Measurements from ENCODE around the gene FAM120AOS. TPM values are rescaled to one million over a fixed set of nuclear protein-coding genes. Genes with fewer than 3 reads are reported as not detected.

FAM120AOS gene
- 10 to 100 TPM; 41.4 to 43.1 TPM for total RNA-seq

DNA sequence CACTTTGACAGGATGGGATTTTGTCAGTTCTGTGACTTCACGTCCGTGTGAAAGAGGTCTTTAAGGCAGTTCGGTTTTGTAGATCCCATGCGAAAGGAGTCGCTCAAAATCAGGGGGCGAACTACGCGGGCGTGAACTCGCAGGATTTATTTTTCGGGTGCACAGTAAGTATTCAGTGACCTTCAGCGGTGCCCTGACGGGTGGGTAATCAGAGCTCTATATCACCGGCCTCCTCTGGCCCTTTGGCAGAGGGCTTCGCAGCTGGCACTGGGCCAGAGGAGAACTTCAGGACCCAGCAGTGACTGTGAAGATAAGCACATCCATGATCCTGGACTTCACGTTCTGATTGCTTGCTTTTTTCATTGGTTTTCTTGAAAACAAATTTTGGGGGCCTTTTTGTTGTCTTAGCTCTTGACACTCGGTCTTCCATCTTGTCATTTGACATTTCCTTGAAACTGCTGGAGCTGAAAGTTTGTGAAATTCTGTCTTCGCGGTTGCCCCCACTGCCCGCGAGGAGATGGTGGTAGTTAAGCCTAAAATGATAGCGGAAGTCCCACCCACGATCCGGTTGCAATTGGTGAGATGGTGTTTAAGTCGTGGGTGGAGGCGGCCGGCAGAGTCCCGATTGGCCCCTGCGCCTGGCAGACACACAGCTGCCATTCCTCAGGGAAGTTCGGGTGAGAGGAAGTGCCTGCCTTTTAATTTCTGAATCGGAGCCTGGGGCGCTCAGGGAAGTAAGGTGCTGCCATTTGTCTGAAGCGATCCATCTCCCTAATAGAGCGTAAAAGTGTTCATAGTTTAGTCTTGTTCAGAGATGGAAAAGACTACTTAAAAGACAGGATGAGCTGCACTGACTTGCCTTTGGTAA lies at the start of gene FAM120AOS:
TSS of gene FAM120AOS (minus strand) at position 535 of the 868 bp plus-strand sequence. CDS start 872 bp downstream, outside the sequence.
- no peaks in the 10 kb centered on the region for H3K9me3 Mint-ChIP-seq
- DNase-seq, result peak; percentile 88
- peak within 1 kb of the TSS; percentile 92 for H3K27ac Mint-ChIP-seq
- ChIA-PET CTCF (interaction anchor here (0.9 to 2.5 kb wide), 9 partner anchors 11 to 389 kb away, joined by 3 to 22 read pairs (median 4); partner anchors contain the start of gene PHF2), POLR2A (interaction anchor here (0.7 to 5.3 kb wide), 24 partner anchors 11 to 1129 kb away, joined by 3 to 160 read pairs (median 3); partner anchors contain the start of genes NINJ1 and NOL8)
- H3K4me1 Mint-ChIP-seq, result peaks cover 55% of the 10 kb centered on the region
- H3K4me3 Mint-ChIP-seq, result peak within 1 kb of the TSS; percentile 91
- peaks cover 63% of the 10 kb centered on the region for H3K36me3 Mint-ChIP-seq (ENCODE audit: low read depth)
- no peaks in the 10 kb centered on the region for H3K27me3 Mint-ChIP-seq

DNA sequence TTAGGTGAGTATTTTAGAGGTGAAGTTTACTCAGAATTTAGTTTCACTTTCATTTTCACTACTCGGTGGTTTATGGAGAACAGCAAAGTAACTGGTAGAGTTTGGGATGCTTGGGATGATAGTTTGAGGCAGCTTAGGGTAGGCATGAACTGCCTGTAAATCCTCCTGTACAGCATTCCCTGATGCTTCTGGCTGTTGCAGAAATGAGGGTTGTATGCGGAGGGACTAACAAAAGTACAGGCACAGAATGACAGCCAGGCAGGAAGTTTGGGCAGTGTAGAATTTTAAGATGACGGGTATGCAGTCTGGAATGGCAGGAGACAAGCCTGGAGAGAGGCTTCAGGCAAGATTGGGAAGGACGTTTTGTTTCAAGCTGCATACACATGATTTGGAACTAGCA lies 48.0 kb upstream of the FAM120AOS start:
- peaks cover 70% of the 10 kb centered on the region for H3K36me3 Mint-ChIP-seq (ENCODE audit: low read depth)
- no peaks in the 10 kb centered on the region for H3K9me3 Mint-ChIP-seq
- H3K4me3 Mint-ChIP-seq, result peak overlapping the region; percentile 78
- ChIA-PET POLR2A (interaction anchor here (0.9 to 2.5 kb wide), 4 partner anchors 11 to 38 kb away, joined by 3 to 6 read pairs (median 4); no protein-coding TSS in a partner anchor), CTCF (no interaction called here)
- peaks cover 49% of the 10 kb centered on the region for H3K4me1 Mint-ChIP-seq
- peak overlapping the region; percentile 84 for H3K27ac Mint-ChIP-seq
- DNase-seq, result no peak
- no peaks in the 10 kb centered on the region for H3K27me3 Mint-ChIP-seq

DNA sequence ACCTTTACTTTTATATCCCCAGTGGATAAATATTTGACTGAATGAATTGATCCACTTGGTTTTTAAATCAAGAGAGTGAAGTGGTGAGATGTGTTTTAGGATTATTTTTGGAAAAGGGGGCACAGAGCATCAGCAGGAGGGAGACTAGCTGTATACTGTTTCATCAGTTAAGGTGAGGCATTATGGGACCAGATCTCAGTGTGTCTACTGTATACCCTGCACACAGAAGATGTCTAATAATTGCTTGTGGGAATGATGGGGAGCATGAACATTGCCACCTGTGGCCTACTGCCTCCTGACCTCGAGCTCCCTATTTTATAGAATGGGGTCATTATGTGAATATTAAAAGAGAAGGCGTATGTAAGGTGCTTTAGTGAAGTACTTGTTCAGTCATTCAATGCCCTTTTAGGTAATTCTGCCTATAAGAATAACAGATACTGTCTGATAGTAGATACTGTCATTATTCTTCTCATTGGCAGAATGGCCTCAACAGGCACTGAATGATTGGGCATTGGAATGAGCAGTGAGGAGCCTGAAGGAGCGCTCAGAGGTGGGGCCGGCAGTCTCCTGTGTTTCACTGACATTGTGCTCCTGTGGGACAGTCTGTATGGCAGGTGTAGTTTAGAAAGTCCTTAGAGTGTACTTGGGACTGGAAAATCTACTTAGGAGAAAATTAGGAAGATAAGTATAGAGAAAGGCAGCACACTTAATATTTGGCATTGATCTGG lies 47.4 kb upstream of the FAM120AOS start:
- POLR2A ChIA-PET, result interaction anchor here (1.0 to 2.5 kb wide), 5 partner anchors 11 to 47 kb away, joined by 3 to 6 read pairs (median 5); partner anchors contain the start of gene FAM120AOS

DNA sequence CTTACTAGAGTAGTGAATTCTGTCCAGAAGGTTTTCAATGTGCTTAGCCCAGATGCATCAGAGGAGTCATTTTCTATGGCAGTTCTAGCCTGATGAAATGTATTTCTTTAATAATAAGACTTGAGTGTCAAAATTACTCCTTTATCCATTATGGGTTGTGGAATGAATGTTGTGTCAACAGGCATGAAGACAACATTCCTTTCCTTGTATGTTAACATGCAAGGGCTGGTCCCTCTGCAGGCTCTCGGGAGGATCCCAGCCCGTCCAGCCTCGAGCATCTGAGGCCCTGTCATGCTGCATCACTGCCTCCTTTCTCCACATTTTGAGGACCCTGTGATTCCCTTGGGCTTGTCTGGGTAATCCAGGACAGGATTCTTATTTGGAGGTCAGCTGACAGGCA lies 42.9 kb upstream of the FAM120AOS start:
- CTCF ChIA-PET, result no interaction called here
- Mint-ChIP-seq H3K36me3 (ENCODE audit: low read depth) (peaks cover 66% of the 10 kb centered on the region), H3K4me3 (no peak overlapping the region), H3K9me3 (no peaks in the 10 kb centered on the region), H3K4me1 (peaks cover 24% of the 10 kb centered on the region), H3K27me3 (no peaks in the 10 kb centered on the region), H3K27ac (no peak overlapping the region)
- POLR2A ChIA-PET, result interaction anchor here (1.5 kb wide), 1 partner anchor 22 kb away, joined by 4 read pairs; no protein-coding TSS in a partner anchor
- DNase-seq, result no peak

More for the DNA sequence above, 47.4 kb upstream of the FAM120AOS start:
- peak overlapping the region; percentile 78 for H3K4me3 Mint-ChIP-seq
- peaks cover 71% of the 10 kb centered on the region for H3K36me3 Mint-ChIP-seq (ENCODE audit: low read depth)
- H3K4me1 Mint-ChIP-seq, result peaks cover 46% of the 10 kb centered on the region
- no peak for DNase-seq
- H3K27ac Mint-ChIP-seq, result peak overlapping the region; percentile 84
- H3K27me3 Mint-ChIP-seq, result no peaks in the 10 kb centered on the region
- H3K9me3 Mint-ChIP-seq, result no peaks in the 10 kb centered on the region
- CTCF ChIA-PET, result no interaction called here

DNA sequence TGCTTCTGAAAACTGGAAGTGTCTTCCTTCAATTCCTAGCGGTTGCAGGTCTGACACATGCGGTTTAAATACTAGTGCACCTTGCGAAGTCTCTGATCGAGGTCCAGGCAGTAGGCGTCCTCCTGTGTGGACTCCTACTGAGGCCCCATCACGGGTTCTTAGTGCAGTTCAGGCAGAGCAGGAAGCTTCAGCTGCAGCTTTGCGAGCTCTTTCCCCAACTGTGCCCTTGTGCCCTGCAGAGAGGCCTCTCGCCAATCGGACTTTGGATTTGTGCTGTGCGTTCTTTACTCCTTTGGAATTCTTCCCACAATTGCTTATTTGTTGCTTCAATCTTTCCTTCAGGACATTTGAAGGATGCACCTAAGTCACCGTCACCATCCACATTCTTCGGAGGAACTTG lies 40.6 kb upstream of the FAM120AOS start:
- no peak overlapping the region for H3K27ac Mint-ChIP-seq
- CTCF ChIA-PET, result interaction anchor here (1.7 kb wide), 1 partner anchor 25 kb away, joined by 3 read pairs; no protein-coding TSS in a partner anchor
- H3K27me3 Mint-ChIP-seq, result no peaks in the 10 kb centered on the region
- POLR2A ChIA-PET, result interaction anchor here (1.0 to 1.6 kb wide), 2 partner anchors 30 to 40 kb away, joined by 3 to 4 read pairs; partner anchors contain the start of gene FAM120AOS
- H3K4me1 Mint-ChIP-seq, result peaks cover 8% of the 10 kb centered on the region
- H3K4me3 Mint-ChIP-seq, result no peak overlapping the region
- peaks cover 64% of the 10 kb centered on the region for H3K36me3 Mint-ChIP-seq (ENCODE audit: low read depth)
- no peaks in the 10 kb centered on the region for H3K9me3 Mint-ChIP-seq
- no peak for DNase-seq

DNA sequence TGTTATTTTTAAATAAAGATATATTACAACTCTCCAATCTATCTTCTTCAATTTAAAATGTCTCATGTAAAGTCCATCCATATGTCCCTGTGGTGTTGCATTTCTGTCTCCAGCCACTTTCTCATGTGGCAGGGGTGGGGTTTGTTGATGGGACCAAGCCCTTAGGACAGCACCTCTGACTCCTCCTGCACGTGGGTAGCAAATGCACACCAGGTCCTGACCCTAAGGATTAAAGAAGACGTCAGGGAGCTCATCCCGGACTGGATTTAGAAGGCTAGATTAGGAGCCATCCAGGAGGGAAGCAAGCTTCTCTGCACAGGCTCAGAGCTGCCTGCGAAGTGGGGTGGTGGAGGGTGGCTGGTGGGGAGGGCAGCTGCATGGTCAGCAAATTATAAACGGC lies 38.9 kb upstream of the FAM120AOS start:
- no peak overlapping the region for H3K27ac Mint-ChIP-seq
- POLR2A ChIA-PET, result no interaction called here
- H3K36me3 Mint-ChIP-seq (ENCODE audit: low read depth), result peaks cover 69% of the 10 kb centered on the region
- H3K9me3 Mint-ChIP-seq, result no peaks in the 10 kb centered on the region
- CTCF ChIA-PET, result interaction anchor here (0.6 kb wide), 2 partner anchors 10 to 878 kb away, joined by 3 read pairs; no protein-coding TSS in a partner anchor
- no peaks in the 10 kb centered on the region for H3K27me3 Mint-ChIP-seq
- no peak overlapping the region for H3K4me3 Mint-ChIP-seq
- no peak for DNase-seq
- peaks cover 16% of the 10 kb centered on the region for H3K4me1 Mint-ChIP-seq

DNA sequence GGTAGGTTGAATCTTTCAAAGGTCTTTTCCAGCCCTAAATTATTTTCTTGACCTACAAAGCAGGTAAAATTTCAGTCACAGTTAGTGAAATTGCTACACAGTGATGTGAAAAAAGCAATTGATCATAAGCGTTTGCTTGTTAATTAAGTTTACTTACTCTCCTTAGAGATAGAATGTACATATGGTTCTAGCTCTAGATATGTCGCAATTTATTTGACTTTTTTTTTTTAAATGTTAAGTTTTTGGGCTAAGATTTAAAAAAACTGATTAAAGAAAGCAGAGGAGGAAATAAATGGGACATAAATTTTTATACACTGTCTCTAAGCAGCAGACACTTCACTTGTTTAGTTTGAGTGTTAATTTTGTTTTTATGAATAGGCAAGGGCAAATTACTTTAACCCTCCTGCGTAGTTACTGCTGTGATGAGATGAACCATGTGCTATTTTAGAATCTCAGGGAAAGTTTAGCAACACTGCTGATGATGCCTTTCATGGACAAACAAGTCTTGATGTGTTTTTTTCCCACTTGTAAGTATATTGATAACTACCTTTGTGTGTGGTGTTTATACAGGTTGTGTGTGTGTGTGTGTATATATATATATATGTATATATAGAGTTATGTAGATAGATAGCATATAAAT lies 38.3 kb upstream of the FAM120AOS start:
- Mint-ChIP-seq H3K4me1 (peaks cover 19% of the 10 kb centered on the region), H3K36me3 (ENCODE audit: low read depth) (peaks cover 67% of the 10 kb centered on the region), H3K9me3 (no peaks in the 10 kb centered on the region), H3K27me3 (no peaks in the 10 kb centered on the region), H3K4me3 (no peak overlapping the region), H3K27ac (no peak overlapping the region)
- POLR2A ChIA-PET, result no interaction called here
- CTCF ChIA-PET, result interaction anchor here (0.6 kb wide), 1 partner anchor 877 kb away, joined by 3 read pairs; no protein-coding TSS in a partner anchor
- DNase-seq, result no peak

DNA sequence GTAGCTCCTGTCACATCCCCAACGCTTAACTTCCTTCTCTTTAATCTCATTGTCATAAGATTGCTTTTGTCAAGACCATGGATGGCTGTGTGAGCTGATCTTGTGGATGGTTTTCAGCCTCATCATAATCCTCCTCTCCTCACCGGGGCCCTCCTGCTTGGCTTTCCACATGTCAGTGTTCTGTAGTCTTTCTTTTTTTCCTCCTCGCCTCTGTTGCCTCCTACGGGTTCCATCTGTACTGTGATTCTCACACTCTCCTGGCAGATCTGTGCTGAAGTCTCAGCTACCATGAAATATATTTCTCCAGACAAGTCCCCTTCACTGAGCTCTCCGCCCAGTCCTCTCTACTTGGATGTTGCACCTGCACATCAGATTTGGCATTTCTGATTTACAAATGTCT lies 34.9 kb upstream of the FAM120AOS start:
- DNase-seq, result no peak
- ChIA-PET POLR2A (interaction anchor here (1.1 kb wide), 1 partner anchor 35 kb away, joined by 3 read pairs; the partner anchor contains the start of gene FAM120AOS), CTCF (no interaction called here)
- no peaks in the 10 kb centered on the region for H3K9me3 Mint-ChIP-seq
- no peak overlapping the region for H3K4me3 Mint-ChIP-seq
- no peak overlapping the region for H3K27ac Mint-ChIP-seq
- peaks cover 67% of the 10 kb centered on the region for H3K36me3 Mint-ChIP-seq (ENCODE audit: low read depth)
- no peaks in the 10 kb centered on the region for H3K27me3 Mint-ChIP-seq
- H3K4me1 Mint-ChIP-seq, result peaks cover 27% of the 10 kb centered on the region

DNA sequence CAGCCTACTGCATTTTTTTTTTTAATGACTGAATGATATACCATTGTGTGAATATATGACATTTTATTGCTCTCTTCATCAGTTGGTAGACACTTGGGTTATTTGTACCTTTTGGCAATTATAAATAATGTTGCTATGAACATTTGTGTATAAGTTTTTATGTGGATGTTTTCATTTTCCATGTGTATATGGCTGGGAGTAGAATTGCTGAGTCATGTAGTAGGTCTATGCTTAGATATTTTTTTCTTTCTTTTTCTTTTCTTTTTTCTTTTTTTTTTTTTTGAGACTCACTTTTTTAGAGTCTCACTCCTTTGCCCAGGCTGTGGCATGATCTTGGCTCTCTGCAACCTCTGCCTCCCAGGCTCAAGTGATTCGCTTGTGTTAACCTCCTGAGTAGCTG lies 32.9 kb upstream of the FAM120AOS start:
- ChIA-PET POLR2A (interaction anchor here (1.0 kb wide), 1 partner anchor 80 kb away, joined by 3 read pairs; no protein-coding TSS in a partner anchor), CTCF (no interaction called here)
- H3K36me3 Mint-ChIP-seq (ENCODE audit: low read depth), result peaks cover 73% of the 10 kb centered on the region
- H3K4me1 Mint-ChIP-seq, result peaks cover 32% of the 10 kb centered on the region
- no peaks in the 10 kb centered on the region for H3K27me3 Mint-ChIP-seq
- no peaks in the 10 kb centered on the region for H3K9me3 Mint-ChIP-seq
- no peak overlapping the region for H3K4me3 Mint-ChIP-seq
- peak overlapping the region; percentile 36 for H3K27ac Mint-ChIP-seq
- DNase-seq, result no peak

DNA sequence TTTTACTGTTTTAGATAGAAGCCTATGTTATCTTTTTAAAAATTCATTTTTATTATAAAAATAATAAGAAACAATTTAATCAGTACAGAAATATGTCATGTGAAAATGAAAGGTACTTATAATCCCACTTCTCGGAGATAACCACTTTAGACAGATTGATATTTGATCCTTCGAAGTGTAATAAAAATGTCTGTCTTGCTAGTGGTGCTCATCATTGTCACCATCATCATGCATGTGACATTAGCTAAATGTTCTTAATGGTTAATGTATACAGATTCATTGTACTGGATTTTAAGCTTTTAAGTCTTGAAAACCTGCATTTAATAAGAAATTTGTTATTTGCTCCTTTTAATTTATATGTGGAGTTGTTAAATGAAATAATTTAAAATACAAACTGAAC lies 30.1 kb upstream of the FAM120AOS start:
- ChIA-PET POLR2A (interaction anchor here (1.0 to 1.8 kb wide), 3 partner anchors 15 to 83 kb away, joined by 3 read pairs; partner anchors contain the start of gene FAM120A), CTCF (interaction anchor here (0.7 to 1.5 kb wide), 2 partner anchors 30 to 83 kb away, joined by 3 to 5 read pairs; partner anchors contain the start of gene FAM120AOS)
- DNase-seq, result no peak
- Mint-ChIP-seq H3K27me3 (no peaks in the 10 kb centered on the region), H3K27ac (no peak overlapping the region), H3K9me3 (no peaks in the 10 kb centered on the region), H3K4me3 (no peak overlapping the region), H3K4me1 (peaks cover 36% of the 10 kb centered on the region), H3K36me3 (ENCODE audit: low read depth) (peaks cover 63% of the 10 kb centered on the region)

DNA sequence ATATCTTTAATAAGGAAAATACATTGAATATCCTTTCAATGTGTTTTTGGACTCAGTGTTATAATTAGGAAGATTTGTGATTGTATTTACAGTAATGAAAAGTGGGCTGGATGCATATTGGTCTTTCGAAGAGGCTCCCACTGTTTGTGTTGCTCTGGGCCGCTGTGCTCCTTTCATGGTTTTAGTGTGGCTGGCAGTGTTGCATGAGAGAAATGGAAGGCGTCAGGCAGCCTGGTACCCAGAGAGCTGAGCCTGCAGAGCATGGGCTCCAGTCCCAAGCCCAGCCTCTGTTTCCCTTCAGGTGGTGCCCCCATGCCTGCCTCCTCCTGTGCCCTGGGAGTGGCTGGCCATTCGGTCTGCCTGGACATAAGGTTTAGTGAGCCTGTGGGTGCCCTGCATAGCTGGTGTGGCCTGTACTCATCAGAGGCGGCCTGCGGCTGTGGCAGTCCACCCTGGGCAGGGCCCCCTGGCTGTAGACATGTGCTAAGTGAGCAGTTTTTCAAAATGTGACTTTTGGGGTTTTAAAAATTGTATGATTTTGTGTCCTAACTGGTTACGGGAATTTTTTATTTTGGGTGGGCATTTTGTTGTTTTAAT lies 27.4 kb upstream of the FAM120AOS start:
- Mint-ChIP-seq H3K4me1 (peaks cover 25% of the 10 kb centered on the region), H3K36me3 (ENCODE audit: low read depth) (peaks cover 57% of the 10 kb centered on the region)

DNA sequence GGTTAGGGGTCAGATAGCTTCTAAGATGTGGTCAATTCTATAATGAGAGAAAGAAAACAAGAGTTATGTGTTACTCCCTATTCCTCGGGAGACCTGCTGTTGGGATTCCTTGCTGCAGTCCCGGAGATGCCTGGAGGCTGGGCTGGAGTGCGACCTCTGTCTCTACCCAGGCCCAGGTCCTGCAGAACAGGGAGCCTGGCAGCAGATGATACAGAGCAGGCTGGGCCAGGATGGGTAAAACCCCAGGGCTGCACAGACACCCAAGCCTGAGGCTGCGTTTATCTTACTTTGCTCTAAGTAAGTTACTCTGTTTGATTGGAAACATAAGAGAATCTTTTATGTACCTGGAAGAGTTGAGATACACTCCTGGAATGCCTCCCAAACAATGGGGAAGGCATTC lies 26.9 kb upstream of the FAM120AOS start:
- no peak for DNase-seq
- Mint-ChIP-seq H3K9me3 (no peaks in the 10 kb centered on the region), H3K27ac (no peak overlapping the region), H3K27me3 (no peaks in the 10 kb centered on the region), H3K36me3 (ENCODE audit: low read depth) (peaks cover 58% of the 10 kb centered on the region), H3K4me3 (no peak overlapping the region), H3K4me1 (peaks cover 28% of the 10 kb centered on the region)
- CTCF ChIA-PET, result no interaction called here
- POLR2A ChIA-PET, result no interaction called here

More for the DNA sequence above, 27.4 kb upstream of the FAM120AOS start:
- no peak for DNase-seq
- H3K27me3 Mint-ChIP-seq, result no peaks in the 10 kb centered on the region
- no peaks in the 10 kb centered on the region for H3K9me3 Mint-ChIP-seq
- no peak overlapping the region for H3K27ac Mint-ChIP-seq
- ChIA-PET POLR2A (no interaction called here), CTCF (interaction anchor here (1.1 kb wide), 1 partner anchor 85 kb away, joined by 3 read pairs; no protein-coding TSS in a partner anchor)
- H3K4me3 Mint-ChIP-seq, result no peak overlapping the region
